ENCODE data around the gene CHODL. TPM values are rescaled to one million over a fixed set of nuclear protein-coding genes. Genes with fewer than 3 reads are reported as not detected.

The CHODL gene
- total RNA-seq, 3 donors from 2014 or later = 0.32 to 1.0 (median 0.66) TPM

DNA sequence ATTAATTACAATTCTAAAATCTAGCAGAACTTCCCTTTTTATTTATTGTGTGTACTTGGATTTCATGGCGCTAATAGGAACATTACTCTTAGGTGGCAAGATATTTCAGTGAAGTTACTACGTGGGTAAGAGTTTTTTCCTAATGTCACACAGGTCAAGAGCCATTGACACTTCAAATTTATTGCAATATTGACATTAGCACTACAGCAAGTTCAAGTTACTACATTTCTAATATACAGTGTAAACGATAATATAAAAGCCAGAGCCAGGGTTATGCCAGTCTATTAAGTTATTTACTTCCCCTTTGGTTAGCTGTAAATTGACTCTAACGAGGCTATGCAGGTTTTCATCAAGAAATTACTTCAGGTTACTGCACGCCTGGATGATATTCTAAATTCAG, 29.7 kb downstream of the CHODL start:
- no peaks in the 10 kb centered on the region for H3K4me1 ChIP-seq
- H3K4me3 ChIP-seq = no peak overlapping the region
- no peak overlapping the region for H3K27ac ChIP-seq

GRCh38 chr21:18275781-18276180, 31.1 kb downstream of the CHODL start:
- DNase-seq (ENCODE audit: low spot score in 2 of 2) = no peak
- Histone ChIP-seq H3K4me1 (no peaks in the 10 kb centered on the region), H3K27ac (no peak overlapping the region), H3K9me3 (no peaks in the 10 kb centered on the region), H3K4me3 (no peak overlapping the region), H3K27me3 (no peaks in the 10 kb centered on the region), H3K36me3 (no peaks in the 10 kb centered on the region)
- no peak for TF ChIP-seq POLR2AphosphoS5 (IDR thresholded peaks at IDR 0.05)
- no peak for TF ChIP-seq POLR2A (IDR thresholded peaks at IDR 0.05)
- TF ChIP-seq, protein P1, sequence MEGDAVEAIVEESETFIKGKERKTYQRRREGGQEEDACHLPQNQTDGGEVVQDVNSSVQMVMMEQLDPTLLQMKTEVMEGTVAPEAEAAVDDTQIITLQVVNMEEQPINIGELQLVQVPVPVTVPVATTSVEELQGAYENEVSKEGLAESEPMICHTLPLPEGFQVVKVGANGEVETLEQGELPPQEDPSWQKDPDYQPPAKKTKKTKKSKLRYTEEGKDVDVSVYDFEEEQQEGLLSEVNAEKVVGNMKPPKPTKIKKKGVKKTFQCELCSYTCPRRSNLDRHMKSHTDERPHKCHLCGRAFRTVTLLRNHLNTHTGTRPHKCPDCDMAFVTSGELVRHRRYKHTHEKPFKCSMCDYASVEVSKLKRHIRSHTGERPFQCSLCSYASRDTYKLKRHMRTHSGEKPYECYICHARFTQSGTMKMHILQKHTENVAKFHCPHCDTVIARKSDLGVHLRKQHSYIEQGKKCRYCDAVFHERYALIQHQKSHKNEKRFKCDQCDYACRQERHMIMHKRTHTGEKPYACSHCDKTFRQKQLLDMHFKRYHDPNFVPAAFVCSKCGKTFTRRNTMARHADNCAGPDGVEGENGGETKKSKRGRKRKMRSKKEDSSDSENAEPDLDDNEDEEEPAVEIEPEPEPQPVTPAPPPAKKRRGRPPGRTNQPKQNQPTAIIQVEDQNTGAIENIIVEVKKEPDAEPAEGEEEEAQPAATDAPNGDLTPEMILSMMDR (IDR thresholded peaks at IDR 0.05) = no peak
- intact Hi-C loops (cut with DNase I; ENCODE audit: low total_unique reads) = no loop called here

More for the DNA sequence above, 29.7 kb downstream of the CHODL start:
- no peak for DNase-seq (ENCODE audit: low spot score in 2 of 2)
- Histone ChIP-seq H3K9me3 (no peaks in the 10 kb centered on the region), H3K27me3 (no peaks in the 10 kb centered on the region), H3K36me3 (no peaks in the 10 kb centered on the region)
- no peak for TF ChIP-seq POLR2AphosphoS5 (IDR thresholded peaks at IDR 0.05)
- TF ChIP-seq, protein P1 (IDR thresholded peaks at IDR 0.05) = no peak
- TF ChIP-seq POLR2A (IDR thresholded peaks at IDR 0.05) = no peak
- intact Hi-C loops (cut with DNase I; ENCODE audit: low total_unique reads) = no loop called here

DNA sequence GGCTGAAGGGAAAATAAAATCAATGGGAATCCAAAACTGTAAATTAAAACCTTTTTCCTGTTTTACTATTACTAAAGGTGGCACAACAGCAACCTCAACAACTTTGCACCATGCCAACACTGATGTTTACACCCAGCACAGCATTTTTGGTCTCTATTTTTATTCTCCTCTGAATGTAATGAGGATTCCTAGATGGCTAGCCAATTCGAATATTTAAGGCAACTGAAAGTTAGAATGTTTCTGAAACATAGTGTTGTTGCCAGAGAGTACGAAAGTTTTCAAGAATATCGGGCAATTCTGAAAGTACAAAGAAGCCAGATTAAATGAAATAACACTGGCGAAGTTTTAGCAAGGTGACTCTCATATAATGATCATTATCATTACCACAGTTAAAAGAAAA, 40.7 kb downstream of the CHODL start:
- Histone ChIP-seq H3K36me3 (no peaks in the 10 kb centered on the region), H3K9me3 (no peaks in the 10 kb centered on the region), H3K27ac (no peak overlapping the region), H3K4me1 (no peaks in the 10 kb centered on the region), H3K4me3 (no peak overlapping the region), H3K27me3 (no peaks in the 10 kb centered on the region)
- intact Hi-C loops (cut with DNase I; ENCODE audit: low total_unique reads) = no loop called here
- DNase-seq (ENCODE audit: low spot score in 2 of 2) = no peak
- TF ChIP-seq, protein P1 (IDR thresholded peaks at IDR 0.05) = no peak
- TF ChIP-seq POLR2AphosphoS5 (IDR thresholded peaks at IDR 0.05) (no peak), POLR2A (IDR thresholded peaks at IDR 0.05) (no peak)

DNA sequence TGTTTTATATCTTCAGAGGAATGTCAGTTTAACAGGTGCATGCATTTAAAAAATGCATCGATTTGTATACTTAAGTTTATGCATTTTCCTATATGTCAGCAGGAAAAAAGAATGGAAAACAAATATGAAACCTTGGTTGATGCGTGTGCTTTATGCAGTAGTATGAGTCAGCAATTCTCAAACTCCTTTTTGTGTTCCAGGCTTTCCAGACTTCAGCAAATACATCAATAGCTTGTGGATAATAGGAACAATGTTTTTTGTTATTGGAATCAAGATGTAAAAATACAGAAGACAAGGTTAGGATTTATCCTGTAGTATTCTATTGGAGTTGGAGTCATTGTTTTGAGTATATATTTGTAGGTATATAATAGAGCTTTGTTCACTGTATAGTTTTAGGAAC, 45.2 kb downstream of the CHODL start:
- no peak for TF ChIP-seq POLR2A (IDR thresholded peaks at IDR 0.05)
- TF ChIP-seq, protein P1 (IDR thresholded peaks at IDR 0.05) = no peak
- no peak for TF ChIP-seq POLR2AphosphoS5 (IDR thresholded peaks at IDR 0.05)

DNA sequence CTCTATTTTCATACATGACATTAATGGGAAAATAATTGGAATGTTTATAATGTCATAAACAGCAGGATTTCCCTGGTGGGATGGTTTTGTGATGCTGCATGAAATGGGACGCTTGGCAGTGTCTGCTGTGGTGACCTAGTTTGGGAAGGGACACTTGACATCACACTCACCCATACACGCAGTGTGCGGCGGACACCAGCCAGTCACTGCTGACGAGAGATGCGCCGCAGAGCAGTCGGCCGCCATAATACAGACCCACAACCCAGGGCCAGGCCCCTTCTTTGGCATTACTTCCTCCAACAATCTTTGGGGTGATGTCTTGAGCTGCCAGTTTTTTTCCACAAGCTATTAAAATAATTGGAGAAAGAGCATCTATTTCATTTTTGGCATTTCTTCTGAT, 49.5 kb downstream of the CHODL start:
- DNase-seq (ENCODE audit: low spot score in 2 of 2) = no peak
- Histone ChIP-seq H3K27me3 (no peaks in the 10 kb centered on the region), H3K4me3 (no peak overlapping the region), H3K36me3 (no peaks in the 10 kb centered on the region), H3K27ac (no peak overlapping the region), H3K4me1 (no peaks in the 10 kb centered on the region), H3K9me3 (no peaks in the 10 kb centered on the region)
- TF ChIP-seq POLR2AphosphoS5 (IDR thresholded peaks at IDR 0.05) (no peak), POLR2A (IDR thresholded peaks at IDR 0.05) (no peak)
- TF ChIP-seq, protein P1 (IDR thresholded peaks at IDR 0.05) = no peak
- intact Hi-C loops (cut with DNase I; ENCODE audit: low total_unique reads) = loop anchor here (10.0 kb wide), 1 partner anchor 161 kb away; no protein-coding TSS in a partner anchor

More for the DNA sequence above, 45.2 kb downstream of the CHODL start:
- Histone ChIP-seq H3K27ac (no peak overlapping the region), H3K4me3 (no peak overlapping the region), H3K36me3 (no peaks in the 10 kb centered on the region), H3K27me3 (no peaks in the 10 kb centered on the region), H3K9me3 (no peaks in the 10 kb centered on the region), H3K4me1 (no peaks in the 10 kb centered on the region)
- no peak for DNase-seq (ENCODE audit: low spot score in 2 of 2)
- intact Hi-C loops (cut with DNase I; ENCODE audit: low total_unique reads) = loop anchor here (10.0 kb wide), 1 partner anchor 165 kb away; no protein-coding TSS in a partner anchor
